Panc1 (cell line): ENCODE data around the gene ACSL1. TPM values are rescaled to one million over a fixed set of nuclear protein-coding genes. Genes with fewer than 3 reads are reported as not detected.

Experiments
- ATAC-seq: fragments of 200-7000 bp; cut with Tn5 transposase; 2 replicates; pipeline ENCODE4 v1.9.1; 2020; ENCODE audit warnings: mild to moderate bottlenecking, moderate library complexity
- BruUV-seq: library from RNA; stranded (reverse); fragments of 400-500 nt; replicated peaks from 2 replicates; lab custom pipeline; 2021; lab: Mats Ljungman, UMichigan
- CTCF ChIA-PET: fragments of 300-600 bp; sonication (Branson Sonifier 250); formaldehyde crosslinking; loops from one replicate; lab custom pipeline; 2022; ENCODE audit warnings: antibody characterized with exemption; lab: Charles Lee
- POLR2A ChIA-PET: fragments of 300-600 bp; sonication (Branson Sonifier 250); formaldehyde crosslinking; loops from one replicate; lab custom pipeline; 2022; ENCODE audit warnings: antibody characterized with exemption; lab: Charles Lee
- DNase-seq: peaks from one replicate; pipeline ENCODE4 v3.0.0-alpha.2; 2010; ENCODE audit warnings: low read depth, low spot score
- H3K27ac ChIP-seq: 2 replicates; pipeline ENCODE4 v1.5.1; 2011; ENCODE audit warnings: mild to moderate bottlenecking, low read length, inconsistent platforms
- H3K27me3 ChIP-seq: fragments of 200-500 bp; sonication (Bioruptor generic); 2 replicates; pipeline ENCODE4 v1.6.0; 2014; ENCODE audit warnings: low read length, inconsistent platforms; ENCODE audit not compliant: control insufficient read depth, insufficient read depth
- H3K36me3 ChIP-seq: fragments of 200-500 bp; sonication (Bioruptor generic); 2 replicates; pipeline ENCODE4 v1.5.1; 2014; ENCODE audit warnings: inconsistent platforms, mild to moderate bottlenecking, low read length, moderate library complexity; ENCODE audit not compliant: control insufficient read depth, insufficient read depth
- H3K4me1 ChIP-seq: 2 replicates; pipeline ENCODE4 v1.5.1; 2011; ENCODE audit warnings: inconsistent platforms, mild to moderate bottlenecking, low read length, moderate library complexity; ENCODE audit not compliant: control insufficient read depth, insufficient read depth
- H3K4me3 ChIP-seq, 2 experiments: 2 replicates each; pipeline ENCODE4 v1.5.1; 2011 to 2012; ENCODE audit warnings: low read depth in 2 of 2, low read length in 2 of 2, mild to moderate bottlenecking in 2 of 2, inconsistent platforms in 1 of 2, moderate library complexity in 1 of 2
- H3K9me3 ChIP-seq: fragments of 200-500 bp; sonication (Bioruptor generic); 2 replicates; pipeline ENCODE4 v1.5.1; 2014; ENCODE audit warnings: low read depth, mild to moderate bottlenecking, inconsistent platforms, low read length, moderate library complexity; ENCODE audit not compliant: control insufficient read depth, insufficient read depth
- POLR2AphosphoS5 ChIP-seq: IDR thresholded peaks from 2 replicates; pipeline ENCODE4 v1.6.1; 2012; ENCODE audit warnings: mild to moderate bottlenecking, low read depth, low read length, moderate library complexity
- SIN3A ChIP-seq: IDR thresholded peaks from 2 replicates; pipeline ENCODE4 v1.6.1; 2012; ENCODE audit warnings: low read depth, mild to moderate bottlenecking, low read length, moderate library complexity, borderline replicate concordance; ENCODE audit not compliant: insufficient read depth
- TCF7L2 ChIP-seq: IDR thresholded peaks from 2 replicates; pipeline ENCODE4 v1.6.1; 2011; ENCODE audit warnings: mild to moderate bottlenecking, low read depth, low read length, inconsistent platforms
- in situ Hi-C: cut with HindIII; loops from 2 replicates; pipeline ENCODE4 v1.10.0; 2016; ENCODE audit warnings: low sequenced_read_pairs, low pct_unique_long_range_greater_than_20kb
- intact Hi-C: fragments of 100-400 bp; cut with micrococcal nuclease; formaldehyde crosslinking; loops from one replicate; pipeline ENCODE4 v1.10.0; 2022; ENCODE audit not compliant: unreplicated experiment
- total RNA-seq: library from RNA; stranded (reverse); gene quantifications from one replicate; pipeline ENCODE4 v1.2.1, GENCODE V29; 2021; ENCODE audit not compliant: unreplicated experiment
- TF ChIP-seq, protein P1 (sequence below), 2 experiments: IDR thresholded peaks; 2 replicates each; pipeline ENCODE4 v1.6.1; 2011 to 2012; ENCODE audit warnings: low read depth in 2 of 2, control low read depth in 1 of 2, low read length in 1 of 2, mild to moderate bottlenecking in 1 of 2, moderate library complexity in 1 of 2; ENCODE audit not compliant: insufficient read depth in 1 of 2
- TF ChIP-seq, protein P2 (sequence below): fragments of 450-650 bp; IDR thresholded peaks from 2 replicates; pipeline ENCODE4 v1.5.1; 2017; ENCODE audit warnings: mild to moderate bottlenecking

The ACSL1 gene
- total RNA-seq, 1 experiment from 2014 or later: 15.4 TPM

DNA sequence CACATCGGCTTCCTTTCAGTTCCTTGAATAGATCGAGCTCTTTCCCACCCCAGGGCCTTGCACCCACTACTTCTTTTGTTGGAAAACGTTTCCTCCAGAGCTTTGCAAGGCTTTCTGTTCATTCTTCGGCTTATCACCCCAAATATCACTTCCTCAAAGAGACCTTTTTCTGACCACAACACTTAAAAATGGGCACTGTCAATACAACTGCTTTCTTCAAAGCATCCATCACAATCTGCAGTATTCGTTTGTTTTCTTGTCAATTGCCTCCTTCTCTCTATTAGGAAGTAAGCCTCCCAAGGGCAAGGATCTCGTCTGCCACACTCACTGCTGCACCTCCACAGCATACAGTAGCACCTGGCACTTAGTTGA, 74.2 kb downstream of the ACSL1 start:
- intact Hi-C loops: no loop called here
- H3K9me3 ChIP-seq: no peaks in the 10 kb centered on the region
- BruUV-seq: no TSS peak
- TF ChIP-seq, protein P1, sequence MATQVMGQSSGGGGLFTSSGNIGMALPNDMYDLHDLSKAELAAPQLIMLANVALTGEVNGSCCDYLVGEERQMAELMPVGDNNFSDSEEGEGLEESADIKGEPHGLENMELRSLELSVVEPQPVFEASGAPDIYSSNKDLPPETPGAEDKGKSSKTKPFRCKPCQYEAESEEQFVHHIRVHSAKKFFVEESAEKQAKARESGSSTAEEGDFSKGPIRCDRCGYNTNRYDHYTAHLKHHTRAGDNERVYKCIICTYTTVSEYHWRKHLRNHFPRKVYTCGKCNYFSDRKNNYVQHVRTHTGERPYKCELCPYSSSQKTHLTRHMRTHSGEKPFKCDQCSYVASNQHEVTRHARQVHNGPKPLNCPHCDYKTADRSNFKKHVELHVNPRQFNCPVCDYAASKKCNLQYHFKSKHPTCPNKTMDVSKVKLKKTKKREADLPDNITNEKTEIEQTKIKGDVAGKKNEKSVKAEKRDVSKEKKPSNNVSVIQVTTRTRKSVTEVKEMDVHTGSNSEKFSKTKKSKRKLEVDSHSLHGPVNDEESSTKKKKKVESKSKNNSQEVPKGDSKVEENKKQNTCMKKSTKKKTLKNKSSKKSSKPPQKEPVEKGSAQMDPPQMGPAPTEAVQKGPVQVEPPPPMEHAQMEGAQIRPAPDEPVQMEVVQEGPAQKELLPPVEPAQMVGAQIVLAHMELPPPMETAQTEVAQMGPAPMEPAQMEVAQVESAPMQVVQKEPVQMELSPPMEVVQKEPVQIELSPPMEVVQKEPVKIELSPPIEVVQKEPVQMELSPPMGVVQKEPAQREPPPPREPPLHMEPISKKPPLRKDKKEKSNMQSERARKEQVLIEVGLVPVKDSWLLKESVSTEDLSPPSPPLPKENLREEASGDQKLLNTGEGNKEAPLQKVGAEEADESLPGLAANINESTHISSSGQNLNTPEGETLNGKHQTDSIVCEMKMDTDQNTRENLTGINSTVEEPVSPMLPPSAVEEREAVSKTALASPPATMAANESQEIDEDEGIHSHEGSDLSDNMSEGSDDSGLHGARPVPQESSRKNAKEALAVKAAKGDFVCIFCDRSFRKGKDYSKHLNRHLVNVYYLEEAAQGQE (IDR thresholded peaks at IDR 0.05; ENCODE audit: insufficient read depth in 1 of 2, low read depth in 2 of 2, low read length in 1 of 2): no peak
- TF ChIP-seq SIN3A: no peak
- TF ChIP-seq POLR2AphosphoS5: no peak
- TF ChIP-seq, protein P2, sequence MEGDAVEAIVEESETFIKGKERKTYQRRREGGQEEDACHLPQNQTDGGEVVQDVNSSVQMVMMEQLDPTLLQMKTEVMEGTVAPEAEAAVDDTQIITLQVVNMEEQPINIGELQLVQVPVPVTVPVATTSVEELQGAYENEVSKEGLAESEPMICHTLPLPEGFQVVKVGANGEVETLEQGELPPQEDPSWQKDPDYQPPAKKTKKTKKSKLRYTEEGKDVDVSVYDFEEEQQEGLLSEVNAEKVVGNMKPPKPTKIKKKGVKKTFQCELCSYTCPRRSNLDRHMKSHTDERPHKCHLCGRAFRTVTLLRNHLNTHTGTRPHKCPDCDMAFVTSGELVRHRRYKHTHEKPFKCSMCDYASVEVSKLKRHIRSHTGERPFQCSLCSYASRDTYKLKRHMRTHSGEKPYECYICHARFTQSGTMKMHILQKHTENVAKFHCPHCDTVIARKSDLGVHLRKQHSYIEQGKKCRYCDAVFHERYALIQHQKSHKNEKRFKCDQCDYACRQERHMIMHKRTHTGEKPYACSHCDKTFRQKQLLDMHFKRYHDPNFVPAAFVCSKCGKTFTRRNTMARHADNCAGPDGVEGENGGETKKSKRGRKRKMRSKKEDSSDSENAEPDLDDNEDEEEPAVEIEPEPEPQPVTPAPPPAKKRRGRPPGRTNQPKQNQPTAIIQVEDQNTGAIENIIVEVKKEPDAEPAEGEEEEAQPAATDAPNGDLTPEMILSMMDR: no peak
- TF ChIP-seq TCF7L2: no peak
- ChIA-PET POLR2A (no interaction called here), CTCF (no interaction called here)
- H3K4me3 ChIP-seq: no peak overlapping the region
- no peaks in the 10 kb centered on the region for H3K27me3 ChIP-seq
- no peak overlapping the region for H3K27ac ChIP-seq
- in situ Hi-C loops: no loop called here
- DNase-seq: no peak
- no peaks in the 10 kb centered on the region for H3K4me1 ChIP-seq
- ATAC-seq: no peak
- H3K36me3 ChIP-seq: no peaks in the 10 kb centered on the region

DNA sequence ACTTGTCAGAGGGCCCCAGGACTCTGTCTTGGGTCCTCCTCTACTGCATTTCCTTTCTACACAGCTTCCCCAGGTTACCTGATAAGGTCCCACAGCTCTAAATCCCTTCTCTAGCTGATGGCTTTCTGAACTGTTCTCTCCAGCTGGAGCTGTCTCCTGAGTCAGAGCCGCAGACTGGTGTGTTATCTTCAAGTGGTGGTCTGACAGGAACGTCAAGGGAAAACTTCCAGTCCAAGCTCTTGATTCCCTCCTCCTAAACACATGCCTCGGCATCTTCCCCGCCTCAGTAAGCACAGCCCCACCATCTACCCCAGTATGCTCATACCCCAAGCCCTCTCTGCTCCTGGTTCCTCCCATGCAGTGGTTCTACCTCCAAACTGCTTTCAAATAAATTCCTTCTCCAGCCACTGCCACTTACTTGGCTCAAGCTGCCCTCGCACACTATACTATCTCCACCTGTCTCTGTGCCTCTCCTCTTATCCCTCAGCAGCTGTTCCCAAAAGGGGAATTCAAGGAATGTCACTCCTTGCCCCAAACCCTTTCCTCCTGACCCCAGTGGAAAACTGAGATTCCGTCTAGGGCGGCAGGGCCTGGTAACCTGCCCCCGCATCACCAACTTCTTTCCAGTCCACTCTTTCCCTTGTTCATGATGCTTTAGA, 74.7 kb downstream of the ACSL1 start:
- H3K36me3 ChIP-seq: no peaks in the 10 kb centered on the region
- ChIA-PET POLR2A (interaction anchor here (0.5 kb wide), 1 partner anchor 226 kb away, joined by 3 read pairs; no protein-coding TSS in a partner anchor), CTCF (no interaction called here)
- TF ChIP-seq TCF7L2 (no peak), SIN3A (no peak), POLR2AphosphoS5 (no peak)
- TF ChIP-seq, protein P2: no peak
- TF ChIP-seq, protein P1 (IDR thresholded peaks at IDR 0.05; ENCODE audit: insufficient read depth in 1 of 2, low read depth in 2 of 2, low read length in 1 of 2): no peak
- H3K4me1 ChIP-seq: no peaks in the 10 kb centered on the region
- no peak overlapping the region for H3K27ac ChIP-seq
- intact Hi-C loops (no loop called here), in situ Hi-C loops (no loop called here)
- ATAC-seq (no peak), DNase-seq (no peak)
- no peaks in the 10 kb centered on the region for H3K9me3 ChIP-seq
- no TSS peak for BruUV-seq
- no peaks in the 10 kb centered on the region for H3K27me3 ChIP-seq
- no peak overlapping the region for H3K4me3 ChIP-seq
